GM04504 (cell line): ENCODE measurements around the gene ITGB6.
"Not testable (repeated sequence)": the region's sequence is repeated elsewhere in the genome, so short reads cannot be mapped to it uniquely, and the experiment has no call there.

ENCODE experiments used
- DNase-seq: peaks from one replicate; pipeline ENCODE4 v3.0.0-alpha.2; 2012; ENCODE audit warnings: low read depth

The ITGB6 gene

GRCh38 chr2:160181146-160181836, 18.8 kb downstream of the ITGB6 start:
- DNase-seq: not testable (repeated sequence)

- not testable (repeated sequence) for DNase-seq
These were observed 19.4 kb downstream of the ITGB6 start for GRCh38 chr2:160180690-160181089.

- no peak for DNase-seq
These were observed 19.9 kb downstream of the ITGB6 start for GRCh38 chr2:160180172-160180571.

DNA sequence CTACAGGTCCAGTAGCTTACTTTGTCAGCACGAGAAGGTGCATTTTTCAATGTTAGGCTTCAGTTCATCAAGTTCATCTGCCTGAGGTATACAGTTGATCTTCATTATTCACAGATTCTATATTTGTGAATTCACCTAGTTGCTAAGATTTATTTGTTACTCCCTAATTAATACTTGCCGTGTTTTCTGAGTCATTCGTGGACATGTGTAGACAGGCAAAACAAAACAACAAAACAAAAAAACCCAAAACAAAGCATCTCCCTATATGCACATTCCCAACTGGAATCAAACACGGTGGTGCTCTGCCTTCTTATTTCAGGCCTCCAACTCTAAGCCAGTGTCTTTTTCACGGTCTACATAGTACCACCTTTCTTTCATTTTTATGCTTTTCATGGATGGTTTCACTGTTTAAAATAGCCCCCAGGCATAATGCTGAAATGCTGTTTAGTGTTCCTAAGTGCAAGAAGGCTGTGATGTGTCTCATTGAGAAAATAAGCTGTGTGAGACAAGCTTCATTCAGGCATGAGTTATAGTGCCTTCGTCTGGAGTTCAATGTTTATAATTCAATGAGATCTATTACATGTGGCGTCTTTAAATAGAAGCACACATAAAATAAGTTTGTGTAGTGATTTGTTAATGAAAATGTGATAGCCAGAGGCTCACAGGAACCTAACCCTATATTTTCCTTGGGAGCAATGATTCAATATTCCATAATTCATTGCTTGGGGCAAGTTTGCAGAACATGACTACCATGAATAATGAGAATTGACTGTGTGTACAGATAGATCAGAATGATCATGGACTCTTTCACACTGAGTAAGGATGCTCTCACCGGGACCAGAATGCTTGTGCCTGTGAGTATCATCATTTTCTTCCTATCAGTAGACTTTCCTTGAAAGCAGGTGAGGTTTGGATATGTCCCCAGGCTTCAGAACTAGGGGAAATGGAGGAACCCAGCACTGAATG, 24.6 kb downstream of the ITGB6 start:
- DNase-seq: no peak

- DNase-seq: no peak
These were observed 25.8 kb downstream of the ITGB6 start for GRCh38 chr2:160174322-160174721.

- no peak for DNase-seq
These were observed 30.1 kb downstream of the ITGB6 start for GRCh38 chr2:160169988-160170387.

GRCh38 chr2:160169471-160169870, 30.6 kb downstream of the ITGB6 start:
- DNase-seq: no peak

GRCh38 chr2:160168878-160169277, 31.2 kb downstream of the ITGB6 start:
- DNase-seq: no peak

GRCh38 chr2:160167089-160167740, 32.9 kb downstream of the ITGB6 start:
- DNase-seq: no peak

- no peak for DNase-seq
These were observed 34.1 kb downstream of the ITGB6 start for GRCh38 chr2:160165996-160166395.

GRCh38 chr2:160165081-160165480, 35.0 kb downstream of the ITGB6 start:
- no peak for DNase-seq

DNA sequence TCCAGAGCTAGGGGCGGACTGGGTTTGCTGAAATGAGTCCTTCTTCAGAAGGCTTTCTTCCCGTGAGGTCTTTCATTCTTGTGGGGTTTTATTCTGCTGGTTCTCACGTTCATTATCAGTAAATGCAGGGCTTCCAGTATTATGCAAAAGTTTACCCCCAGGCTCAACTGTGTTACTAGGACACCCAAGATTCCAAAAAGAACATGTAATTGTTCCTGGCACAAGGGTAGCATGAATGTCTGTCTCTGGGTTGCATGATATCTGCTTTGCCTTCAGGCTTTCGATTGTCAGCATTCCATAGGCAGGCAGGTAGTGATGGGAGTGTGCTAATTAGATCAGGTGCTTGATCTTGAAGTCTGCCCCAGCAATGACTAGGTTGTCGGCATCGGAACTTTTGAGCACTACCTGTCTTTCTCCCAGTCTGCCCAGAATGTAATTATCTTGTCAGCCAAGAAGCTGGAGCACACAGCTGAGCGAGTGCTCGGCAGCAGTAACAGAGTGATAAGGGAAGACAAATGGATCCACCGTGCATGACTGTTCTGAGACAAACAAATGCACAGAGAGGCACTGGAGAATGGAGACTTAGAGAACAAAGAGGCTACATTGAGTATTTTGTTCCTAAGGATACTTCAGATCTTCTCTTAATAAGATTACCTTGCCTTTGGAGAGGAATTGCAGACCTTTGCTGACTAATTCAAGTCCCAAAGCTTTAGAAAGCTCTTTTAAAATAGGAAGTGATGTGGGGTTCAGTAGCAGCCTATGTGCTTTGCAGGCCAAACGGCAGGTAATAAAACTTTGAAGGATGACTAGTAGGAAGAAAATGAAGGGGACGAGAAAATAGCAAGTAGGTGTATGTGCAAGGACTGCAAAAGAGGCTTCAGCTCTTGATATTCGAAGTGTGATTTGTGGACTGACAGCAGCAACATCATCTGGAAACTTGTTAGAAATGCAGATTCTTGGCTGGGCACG, 41.9 kb downstream of the ITGB6 start:
- no peak for DNase-seq

DNA sequence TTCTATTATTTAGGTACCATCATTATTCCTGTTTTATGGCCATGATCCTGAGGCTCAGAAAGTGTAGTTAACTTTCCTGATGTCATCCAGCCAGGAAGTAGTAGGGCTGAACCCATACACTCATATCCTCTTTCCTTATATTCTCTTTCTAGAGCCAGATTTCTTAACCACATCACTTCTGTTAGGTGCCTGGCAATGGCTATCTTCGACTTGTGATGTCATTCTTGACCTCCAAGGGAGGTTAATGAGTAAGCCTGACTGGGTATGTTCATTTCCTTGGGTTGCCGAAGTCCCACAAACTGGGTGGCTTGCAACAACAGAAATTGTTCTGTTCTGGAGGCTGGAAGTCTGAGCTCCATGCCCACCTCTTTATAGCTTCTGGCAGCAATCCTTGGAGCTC, 43.4 kb downstream of the ITGB6 start:
- no peak for DNase-seq

DNA sequence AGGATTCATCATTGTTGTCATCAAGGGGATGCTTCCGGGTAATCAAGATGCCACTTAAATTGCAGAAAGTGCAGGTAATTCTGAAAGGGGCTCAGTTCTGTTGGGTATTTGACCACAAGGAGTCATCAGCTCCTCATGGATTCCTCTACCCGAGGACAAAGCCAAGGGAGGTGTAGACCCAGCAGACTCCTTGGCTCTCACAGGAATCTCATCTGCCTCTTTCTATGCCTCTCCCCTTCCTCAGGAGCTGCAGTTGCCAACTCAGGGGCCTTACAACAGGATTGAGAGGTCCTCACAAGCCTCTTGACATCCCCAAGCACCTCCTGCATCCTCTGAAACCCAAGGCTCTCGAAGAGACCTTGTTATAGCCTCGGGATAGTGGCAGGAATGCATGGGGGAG, 44.0 kb downstream of the ITGB6 start:
- DNase-seq: no peak

- not testable (repeated sequence) for DNase-seq
These were observed 51.7 kb downstream of the ITGB6 start for GRCh38 chr2:160148419-160148818.

DNA sequence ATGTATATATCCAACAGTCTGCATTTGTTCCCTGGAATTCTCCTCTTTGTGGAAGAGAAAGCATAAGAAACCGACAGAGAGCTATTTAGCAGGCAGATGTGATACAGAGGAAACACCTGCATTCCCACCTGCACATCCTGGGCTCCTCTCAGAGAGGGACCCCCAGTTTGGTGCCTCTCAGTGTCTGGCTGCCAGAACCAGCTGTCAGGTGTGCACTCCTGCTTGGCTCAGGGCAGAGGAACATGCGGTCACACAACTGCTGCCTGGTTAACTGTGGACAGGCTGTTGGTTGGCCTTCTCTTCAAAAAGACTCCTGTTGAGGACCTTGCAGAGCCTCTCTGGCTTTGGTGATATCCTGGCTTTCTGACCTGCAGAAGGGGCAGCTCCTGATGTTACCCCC, 54.6 kb downstream of the ITGB6 start:
- no peak for DNase-seq

DNA sequence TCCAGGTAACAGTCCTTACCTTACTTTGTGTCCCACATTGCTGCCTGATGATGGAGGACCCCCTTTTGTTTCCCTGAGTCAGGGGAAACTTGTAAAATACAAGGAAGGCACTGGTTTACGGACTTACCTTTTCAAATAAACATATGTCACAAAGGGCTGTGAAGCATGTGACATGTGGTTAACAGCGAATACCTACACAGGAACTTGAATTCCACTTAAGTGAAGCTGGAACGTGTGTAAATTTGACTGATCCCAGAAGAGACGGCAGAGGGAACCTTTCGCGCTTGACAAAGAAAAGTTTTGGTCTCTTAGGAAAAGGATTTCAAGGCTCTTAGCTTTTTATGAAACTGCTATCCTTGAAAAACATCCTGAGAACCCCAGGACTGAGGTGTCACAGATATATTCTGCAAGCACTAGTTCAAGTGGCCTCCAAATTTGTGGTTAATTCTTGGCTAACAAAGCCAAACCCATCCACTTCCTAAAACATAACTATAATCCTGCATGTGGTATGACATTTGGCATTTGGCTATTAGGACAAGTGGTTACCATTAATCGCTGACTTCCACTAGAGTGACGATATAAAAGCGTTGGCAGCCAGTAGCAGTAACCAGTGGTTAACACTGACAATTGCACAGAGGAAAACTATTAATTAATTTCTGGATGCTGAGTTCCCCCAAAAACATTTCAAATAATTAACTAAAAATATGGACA, 55.6 kb downstream of the ITGB6 start:
- no peak for DNase-seq

DNA sequence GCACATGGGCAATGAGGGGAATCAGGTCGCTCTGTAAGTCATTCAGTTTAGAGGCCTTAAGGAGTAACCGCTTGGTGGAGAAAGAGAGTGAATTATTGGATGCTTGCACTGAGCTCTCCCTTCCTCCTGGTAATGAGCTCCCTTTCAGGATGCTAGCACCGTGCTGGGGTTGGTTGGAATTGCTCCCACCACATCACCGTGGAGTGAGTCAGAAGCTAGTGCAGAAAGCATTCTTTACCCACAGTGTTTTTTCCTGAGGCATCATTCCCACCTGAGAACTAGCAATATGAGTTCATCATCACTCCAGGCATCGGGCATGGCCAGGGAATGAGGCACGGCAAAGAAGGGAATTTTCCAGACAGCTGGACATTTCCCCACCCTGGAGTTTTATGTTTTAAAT, 57.6 kb downstream of the ITGB6 start:
- DNase-seq: no peak

DNA sequence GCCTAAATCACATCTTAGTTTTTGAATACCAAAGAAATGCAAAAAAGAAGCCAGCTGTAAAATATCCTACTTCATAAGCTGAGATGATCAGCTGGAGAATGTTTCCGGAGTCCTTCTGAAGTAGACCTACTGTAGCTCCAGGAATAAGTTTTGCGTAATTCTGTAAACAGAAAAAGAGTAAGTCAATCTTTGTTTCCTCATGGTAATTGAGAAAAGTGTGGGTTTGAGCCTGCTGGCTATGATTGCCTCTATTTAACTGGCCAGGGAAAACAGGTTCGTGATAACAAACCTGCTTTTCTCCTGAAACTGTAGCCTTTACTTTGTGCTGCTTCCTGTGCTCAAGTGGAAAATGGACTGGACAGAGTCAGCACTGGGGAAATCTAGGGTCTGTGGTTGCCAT, 58.2 kb downstream of the ITGB6 start:
- DNase-seq: no peak

DNA sequence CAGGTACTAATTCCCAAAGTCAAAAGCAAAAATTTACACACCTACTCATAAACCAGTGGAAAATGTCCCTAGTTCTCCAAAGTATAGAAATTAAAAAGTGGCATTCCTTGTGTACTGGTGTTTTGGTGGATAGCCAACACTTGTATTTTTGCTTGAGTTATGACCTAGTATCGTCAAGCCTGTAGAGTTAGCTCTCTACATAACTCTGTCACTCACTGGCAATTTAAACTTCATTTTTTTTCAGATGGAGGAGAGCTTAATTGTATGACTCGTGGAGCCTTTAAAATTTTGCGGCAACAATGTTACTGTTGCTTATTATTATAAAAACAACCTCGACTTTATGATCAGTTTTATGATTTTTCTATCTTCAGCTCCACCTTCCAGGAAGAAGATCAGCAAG, 58.7 kb downstream of the ITGB6 start:
- DNase-seq: no peak

DNA sequence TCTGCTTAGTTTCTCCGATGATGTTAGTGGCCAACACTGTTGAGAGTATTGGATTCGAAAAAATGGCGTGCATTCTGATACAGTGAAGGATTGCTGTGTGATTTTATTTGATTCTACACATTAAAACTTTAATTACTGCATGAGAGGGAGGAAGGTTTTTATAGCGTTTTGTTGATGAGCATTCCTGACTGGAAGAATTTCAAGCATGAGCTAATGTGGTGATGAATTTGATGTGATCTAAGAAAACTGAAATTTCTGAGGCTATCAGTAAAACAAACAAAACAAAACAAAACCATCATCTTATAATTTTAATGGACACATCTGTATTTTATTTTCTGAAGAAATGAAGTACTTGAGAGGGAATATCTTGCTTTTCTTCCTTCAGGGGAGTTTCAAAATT, 59.6 kb downstream of the ITGB6 start:
- no peak for DNase-seq
